Measurements from ENCODE around the gene USP31.

- TF ChIP-seq SP1 (IDR thresholded peaks at IDR 0.05; ENCODE audit: low read depth, low read length) = no peak
- TF ChIP-seq SRF (IDR thresholded peaks at IDR 0.05; ENCODE audit: low read depth, low read length) = no peak
- no peak for TF ChIP-seq RAD21 (IDR thresholded peaks at IDR 0.05 in 1 of 2, conservative IDR thresholded peaks at IDR 0.05 in 1 of 2; ENCODE audit: low read depth in 2 of 2, low read length in 2 of 2)
- TF ChIP-seq POLR2A (IDR thresholded peaks at IDR 0.05; ENCODE audit: control extremely low read depth in 1 of 2, low read depth in 2 of 2, low read length in 2 of 2) = no peak
- no peak for TF ChIP-seq CHD2 (IDR thresholded peaks at IDR 0.05; ENCODE audit: low read length)
- no peak for TF ChIP-seq CTCF (IDR thresholded peaks at IDR 0.05; ENCODE audit: control extremely low read depth in 1 of 3, insufficient read depth in 1 of 3, low read depth in 1 of 3, low read length in 3 of 3)
- no peak for TF ChIP-seq POLR2AphosphoS5 (IDR thresholded peaks at IDR 0.05; ENCODE audit: low read depth, low read length)
Measured at GRCh38 chr16:23160082-23160481, 10.8 kb upstream of the USP31 start.
